ENCODE data around the gene MRPL27.

Gene MRPL27

DNA sequence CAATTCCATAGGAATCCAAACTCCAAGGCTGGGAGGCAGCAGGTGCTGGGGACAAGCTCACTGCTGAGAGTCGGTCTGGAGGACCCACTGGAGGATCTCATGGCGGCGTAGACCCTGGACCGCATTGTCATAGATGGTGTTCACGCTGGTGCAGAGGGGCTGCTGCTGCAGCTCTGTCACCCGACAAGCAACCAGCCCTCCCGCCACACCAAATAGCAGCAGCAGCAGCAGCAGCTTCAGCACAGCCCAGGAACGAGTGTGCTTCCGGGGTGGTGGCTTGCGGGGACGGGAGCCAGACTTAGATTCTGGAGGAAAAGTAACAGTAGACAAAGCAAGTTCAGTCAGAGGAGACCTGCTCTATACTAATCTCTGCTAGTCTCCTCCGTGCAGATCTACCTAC lies 9.9 kb upstream of the MRPL27 start:
- no peak for DNase-seq

DNA sequence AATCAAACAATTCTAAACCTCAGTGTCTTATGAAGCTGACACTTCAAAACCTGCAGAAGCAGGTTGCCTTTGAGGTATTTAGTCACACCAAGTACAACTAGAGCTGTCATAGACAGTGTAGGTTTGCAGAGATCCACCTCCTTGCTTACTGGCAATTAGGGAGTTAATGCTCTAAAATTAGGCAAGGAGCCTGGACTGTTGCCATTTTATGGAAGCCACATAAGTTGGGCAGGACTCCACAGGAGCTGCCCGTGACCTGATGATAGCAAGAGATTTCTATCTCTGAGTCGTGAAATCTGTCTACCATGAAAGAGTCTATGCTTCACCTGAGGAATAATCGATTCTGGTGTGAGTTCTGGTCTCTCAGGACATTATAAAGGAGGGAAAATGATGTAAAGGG lies 8.9 kb upstream of the MRPL27 start:
- no peak for DNase-seq

- no peak for DNase-seq
Measured at GRCh38 chr17:50381260-50381815, 8.4 kb upstream of the MRPL27 start.

DNA sequence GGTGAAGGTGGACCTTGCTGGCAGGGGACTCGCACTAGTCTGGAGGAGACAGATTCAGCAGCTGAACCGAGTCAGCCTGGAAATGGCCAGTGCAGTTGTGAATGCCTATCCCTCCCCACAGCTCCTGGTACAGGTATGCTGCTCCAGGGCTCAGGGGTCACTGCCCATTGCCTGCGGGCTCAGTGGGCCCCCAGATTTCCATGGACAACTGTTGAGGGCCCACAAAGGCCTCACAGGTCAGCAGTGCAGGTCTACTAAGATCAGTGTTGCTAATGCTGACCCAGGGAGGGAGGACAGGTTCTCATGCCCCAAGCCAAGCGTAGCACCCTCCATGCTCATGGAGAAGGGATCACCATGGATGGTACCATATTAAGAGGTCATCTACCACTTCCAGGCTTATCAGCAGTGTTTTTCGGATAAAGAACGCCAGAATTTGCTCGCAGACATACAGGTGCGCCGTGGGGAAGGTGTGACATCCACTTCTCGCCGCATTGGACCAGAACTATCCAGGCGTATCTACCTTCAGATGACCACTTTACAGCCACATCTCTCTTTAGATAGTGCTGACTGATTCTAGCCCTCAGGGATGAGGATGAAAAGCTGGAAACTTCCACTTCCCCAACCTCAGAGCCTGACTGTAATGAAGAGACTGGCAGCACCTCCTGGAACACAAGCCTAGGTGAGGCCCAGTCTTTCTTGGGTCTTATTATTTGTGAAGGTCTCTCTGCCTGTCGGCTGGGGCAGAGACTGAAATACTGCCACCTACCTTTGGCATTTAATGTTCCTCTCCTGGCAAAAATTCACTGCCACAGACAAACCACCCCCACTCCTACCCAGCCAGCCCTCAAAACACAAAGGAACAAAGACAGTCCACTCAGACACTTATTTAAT lies 7.6 kb upstream of the MRPL27 start:
- no peak for DNase-seq

DNA sequence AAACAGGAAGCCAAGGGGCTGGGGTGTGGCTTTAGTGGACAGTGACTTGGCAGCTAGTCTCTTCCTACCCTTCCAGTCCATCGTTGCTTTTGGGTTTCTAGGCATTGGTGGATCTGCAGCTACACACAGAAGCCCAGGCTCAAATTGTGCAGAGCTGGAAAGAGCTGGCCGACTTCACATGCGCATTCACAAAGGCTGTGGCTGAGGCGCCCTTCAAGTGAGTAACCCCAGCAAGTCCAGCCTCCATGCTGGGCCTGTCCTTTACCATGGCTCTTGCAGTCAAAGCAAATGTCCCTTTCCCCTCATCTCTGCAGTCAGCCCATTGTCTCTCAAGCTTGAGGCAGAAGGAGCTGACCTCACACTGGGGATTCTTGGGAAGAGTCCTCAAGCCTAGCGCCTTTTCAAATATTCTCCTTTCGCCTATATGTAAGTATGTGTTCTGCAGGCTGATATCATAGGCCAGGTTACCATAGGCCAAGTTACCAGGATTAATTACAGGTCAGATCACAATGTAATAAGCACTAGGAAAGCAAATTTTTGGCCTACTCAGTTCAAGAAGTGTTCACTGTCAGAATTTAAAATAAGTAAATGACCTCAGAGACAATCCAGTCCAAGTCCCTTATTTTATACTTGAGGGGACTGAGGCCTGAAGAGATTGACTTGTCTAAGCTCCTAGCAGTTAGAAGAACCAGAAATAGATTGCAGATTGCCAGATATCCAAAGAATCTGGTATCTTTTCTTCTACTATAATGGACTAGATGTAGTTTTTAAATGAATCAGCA lies 6.6 kb upstream of the MRPL27 start:
- DNase-seq, result no peak

DNA sequence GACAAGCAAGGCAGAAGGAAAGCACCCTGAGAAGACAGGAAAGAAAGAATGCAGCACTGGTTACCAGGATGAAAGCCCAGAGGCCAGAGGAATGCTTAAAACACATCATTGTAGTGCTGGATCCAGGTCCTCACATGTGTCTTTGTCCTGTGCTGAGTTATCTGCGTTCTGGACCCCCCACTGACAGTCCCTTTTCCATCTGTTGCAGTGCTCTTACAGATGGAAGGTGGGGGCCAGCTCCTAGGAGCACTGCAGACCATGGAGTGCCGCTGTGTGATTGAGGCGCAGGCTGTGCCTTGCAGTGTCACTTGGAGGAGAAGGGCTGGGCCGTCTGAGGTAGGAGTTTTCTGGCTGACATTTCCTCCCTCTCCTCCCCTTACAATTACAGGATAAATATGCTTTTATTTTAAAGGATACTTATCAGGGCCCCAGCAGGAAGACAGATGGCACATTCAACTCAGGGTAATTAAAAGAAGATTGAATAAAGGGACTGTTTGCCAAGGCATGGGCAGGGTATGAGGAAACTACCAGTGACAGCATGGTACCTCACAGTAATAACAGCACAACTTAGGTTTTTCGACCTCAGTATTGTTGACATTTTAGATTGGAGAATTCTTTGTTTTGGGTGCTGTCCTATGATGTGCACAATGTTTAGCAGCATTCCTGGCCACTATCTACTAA lies 3.0 kb upstream of the MRPL27 start:
- DNase-seq, result no peak

DNA sequence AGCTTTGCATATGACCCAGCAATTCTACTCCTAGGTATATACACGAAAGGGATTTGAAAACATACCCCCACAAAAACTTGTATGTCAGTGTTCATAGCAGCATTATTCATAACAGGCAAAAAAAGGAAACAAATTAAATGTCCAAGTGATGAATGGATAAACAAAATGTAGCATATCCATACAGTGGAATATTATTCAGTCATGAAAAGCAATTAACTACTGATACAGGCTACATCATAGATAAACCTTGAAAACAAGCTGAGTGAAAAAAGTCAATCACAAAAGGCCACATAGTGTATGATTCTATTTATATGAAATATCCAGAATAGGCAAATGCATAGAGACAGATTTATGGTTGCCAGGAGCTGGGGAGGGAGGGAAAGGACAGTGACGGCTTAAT lies 721 bp upstream of the MRPL27 start:
- no peak for DNase-seq

DNA sequence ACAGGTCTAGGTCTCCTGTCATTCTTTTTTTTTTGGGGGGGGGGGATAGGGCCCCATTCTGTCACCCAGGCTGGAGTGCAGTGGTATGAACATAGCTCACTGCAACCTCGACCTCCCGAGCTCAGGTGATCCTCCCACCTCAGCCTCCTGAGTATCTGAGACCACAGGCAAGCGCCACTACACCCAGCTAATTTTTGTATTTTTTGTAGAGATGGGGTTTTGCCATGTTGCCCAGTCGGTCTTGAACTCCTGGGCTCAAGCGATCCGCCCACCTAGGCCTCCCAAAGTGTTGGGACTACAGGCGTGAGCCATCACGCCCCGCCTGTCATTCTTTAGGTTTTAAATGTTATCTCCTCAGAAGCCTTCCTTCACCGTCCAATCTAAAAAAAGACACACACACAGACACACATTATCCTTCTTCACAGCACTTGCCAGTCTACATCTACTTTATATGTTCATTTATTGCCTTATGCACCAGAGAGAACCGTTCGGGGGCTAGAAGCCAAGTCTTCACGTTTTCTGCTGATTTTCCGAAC lies 694 bp downstream of the MRPL27 start:
- DNase-seq, result no peak

DNA sequence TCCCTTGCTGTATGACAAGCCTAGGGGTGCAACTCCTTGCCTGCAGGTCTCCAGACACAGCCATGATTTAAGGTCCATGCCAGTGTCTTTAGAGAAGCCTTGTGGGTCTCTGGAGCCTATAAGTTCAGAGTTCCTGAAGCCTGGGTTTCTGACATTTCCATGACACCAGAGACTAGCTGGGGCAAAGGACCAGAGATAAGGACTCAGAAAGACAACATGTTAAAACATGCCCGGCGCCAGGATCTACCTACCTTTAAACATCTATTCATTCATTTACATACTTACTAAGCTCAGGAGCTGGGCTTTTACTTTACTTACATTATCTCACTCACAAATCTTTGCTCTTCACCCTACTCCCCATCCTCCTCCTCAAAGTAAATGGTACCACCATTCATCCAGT lies 1.5 kb downstream of the MRPL27 start:
- DNase-seq, result no peak

DNA sequence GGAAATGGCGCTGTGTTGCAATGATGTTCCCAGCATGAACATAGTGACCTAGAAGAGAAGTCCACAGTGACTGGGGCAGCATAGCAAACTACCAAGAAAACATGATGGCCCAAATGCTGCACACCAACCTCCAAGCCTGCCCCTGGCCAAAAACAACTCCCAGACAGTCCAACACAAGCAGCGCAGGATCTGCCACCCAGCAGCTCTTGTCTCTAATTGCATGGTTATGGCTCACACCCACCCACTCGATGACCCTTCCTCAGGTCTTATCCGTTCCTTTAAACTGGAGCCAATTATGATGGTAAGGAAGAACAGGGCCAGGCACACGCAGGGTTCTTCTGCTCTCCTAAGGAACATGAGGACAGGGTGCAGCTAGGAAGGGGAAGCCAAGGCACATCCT lies 2.9 kb downstream of the MRPL27 start:
- DNase-seq, result no peak

GRCh38 chr17:50367401-50367800 lies 5.6 kb downstream of the MRPL27 start:
- no peak for DNase-seq

DNA sequence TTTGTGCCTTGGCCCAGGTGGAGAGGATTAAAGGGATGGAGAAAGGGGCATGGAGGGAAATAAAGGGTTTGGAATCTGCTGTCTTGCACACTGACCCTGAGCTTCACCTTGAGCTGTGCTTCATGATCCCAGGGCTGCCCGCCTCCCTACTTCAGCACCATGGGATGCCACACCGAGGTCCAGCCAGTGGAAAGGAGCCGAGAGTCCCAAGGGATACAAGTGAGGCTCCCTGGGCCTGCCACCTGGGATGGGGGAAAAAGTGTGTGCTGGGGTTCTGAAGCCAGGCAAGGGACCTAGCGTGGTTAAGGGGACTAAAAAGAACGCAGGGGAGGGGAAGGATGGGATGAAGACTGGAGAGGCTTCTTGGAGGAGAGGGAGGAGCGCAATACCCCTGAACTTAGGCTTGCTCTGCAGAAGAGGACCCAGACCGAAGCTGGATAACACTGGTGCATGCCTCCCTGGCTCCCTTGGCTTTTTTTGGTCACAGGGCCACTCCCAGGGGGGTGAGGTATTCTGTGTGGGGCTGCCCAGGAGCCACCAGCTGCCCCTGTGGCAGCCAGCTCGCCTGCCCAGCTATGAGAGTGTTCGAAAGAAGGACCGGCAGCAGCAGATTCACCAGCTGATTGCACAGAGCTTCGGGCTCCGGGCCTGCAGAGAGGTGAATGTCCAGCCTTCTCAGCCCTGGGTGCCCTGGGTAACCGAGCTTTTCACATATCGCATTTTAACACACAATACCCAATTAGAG lies 7.2 kb downstream of the MRPL27 start:
- no peak for DNase-seq

- DNase-seq, result no peak
Measured at GRCh38 chr17:50365165-50365564, 7.8 kb downstream of the MRPL27 start.

- no peak for DNase-seq
Measured at GRCh38 chr17:50364715-50365114, 8.3 kb downstream of the MRPL27 start.

DNA sequence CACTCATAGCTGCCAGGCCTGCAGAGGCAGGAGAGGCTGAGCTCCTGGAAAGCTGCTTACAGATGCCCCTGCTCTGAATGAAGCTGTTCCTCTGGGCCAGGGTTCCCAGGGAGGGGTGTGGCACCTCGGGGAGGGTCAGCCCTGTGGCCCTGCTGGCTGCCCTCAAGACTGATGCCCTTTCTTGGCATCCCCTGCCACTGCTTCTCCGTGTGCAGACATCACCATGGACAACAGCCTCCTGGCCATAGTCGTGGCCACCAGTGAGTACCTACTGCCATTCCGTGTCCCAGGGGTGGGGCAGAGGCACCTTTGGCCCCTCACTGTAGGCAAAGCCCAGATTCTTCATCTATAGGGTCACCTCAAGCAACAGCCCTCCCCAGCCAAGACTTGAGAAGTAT lies 8.9 kb downstream of the MRPL27 start:
- DNase-seq, result no peak

DNA sequence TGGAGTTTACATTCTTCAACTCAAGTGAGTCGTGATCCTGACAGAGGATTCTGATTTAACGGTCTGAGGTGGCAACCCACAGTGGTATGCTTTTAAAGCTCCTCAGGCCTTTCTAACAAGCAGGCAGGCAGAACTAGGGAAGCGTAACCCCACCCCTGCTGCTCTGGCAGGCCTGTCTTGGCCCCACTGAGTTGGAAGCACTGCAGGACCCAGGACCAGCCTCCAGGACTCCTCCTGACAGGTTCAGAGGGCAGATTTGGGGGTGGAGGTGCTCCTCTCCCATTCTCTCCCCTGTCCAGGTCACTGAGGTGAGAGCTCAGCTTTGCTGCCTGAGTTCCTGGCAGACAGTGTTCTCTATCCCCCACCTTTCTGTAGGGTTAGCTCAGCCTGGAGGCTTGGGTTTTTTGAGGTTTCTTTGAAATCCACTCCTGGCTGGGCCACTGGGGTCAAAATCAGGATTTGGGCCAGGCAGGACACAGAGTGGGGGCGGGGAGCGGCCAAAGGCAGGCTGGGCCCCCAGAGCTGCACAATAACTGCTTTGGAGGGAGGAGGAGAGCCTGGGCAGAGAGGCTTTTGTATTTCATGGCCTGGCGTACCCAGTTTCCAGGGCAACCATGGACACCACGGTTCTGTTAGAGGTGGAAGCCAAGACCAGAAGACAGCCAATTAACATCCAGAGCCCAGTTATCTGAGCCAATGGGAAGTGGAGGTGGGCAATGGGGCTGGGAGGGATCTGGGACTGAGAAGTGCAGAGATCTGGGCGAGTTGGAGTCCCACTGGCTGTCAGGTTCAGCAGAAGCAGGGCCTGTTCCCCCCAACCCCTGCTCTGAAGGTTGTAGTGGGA lies 9.5 kb downstream of the MRPL27 start:
- no peak for DNase-seq

DNA sequence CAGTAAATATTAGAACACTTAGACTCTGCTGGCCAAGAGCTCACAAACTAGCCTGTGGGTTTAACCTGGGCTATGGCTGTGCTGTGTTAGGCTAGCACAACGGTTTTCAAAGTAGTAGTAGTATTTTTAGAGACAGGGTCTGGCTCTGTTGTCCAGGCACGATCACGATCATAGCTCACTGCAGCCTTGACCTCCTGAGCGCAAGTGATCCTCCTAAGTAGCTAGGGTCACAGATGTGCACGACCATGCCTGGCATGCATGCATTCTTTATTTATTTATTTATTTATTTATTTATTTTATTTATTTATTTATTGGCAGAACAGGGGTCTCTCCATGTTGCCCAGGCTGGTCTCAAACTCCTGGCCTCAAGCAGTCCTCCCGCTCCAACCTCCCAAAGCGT lies 10.3 kb downstream of the MRPL27 start:
- no peak for DNase-seq

DNA sequence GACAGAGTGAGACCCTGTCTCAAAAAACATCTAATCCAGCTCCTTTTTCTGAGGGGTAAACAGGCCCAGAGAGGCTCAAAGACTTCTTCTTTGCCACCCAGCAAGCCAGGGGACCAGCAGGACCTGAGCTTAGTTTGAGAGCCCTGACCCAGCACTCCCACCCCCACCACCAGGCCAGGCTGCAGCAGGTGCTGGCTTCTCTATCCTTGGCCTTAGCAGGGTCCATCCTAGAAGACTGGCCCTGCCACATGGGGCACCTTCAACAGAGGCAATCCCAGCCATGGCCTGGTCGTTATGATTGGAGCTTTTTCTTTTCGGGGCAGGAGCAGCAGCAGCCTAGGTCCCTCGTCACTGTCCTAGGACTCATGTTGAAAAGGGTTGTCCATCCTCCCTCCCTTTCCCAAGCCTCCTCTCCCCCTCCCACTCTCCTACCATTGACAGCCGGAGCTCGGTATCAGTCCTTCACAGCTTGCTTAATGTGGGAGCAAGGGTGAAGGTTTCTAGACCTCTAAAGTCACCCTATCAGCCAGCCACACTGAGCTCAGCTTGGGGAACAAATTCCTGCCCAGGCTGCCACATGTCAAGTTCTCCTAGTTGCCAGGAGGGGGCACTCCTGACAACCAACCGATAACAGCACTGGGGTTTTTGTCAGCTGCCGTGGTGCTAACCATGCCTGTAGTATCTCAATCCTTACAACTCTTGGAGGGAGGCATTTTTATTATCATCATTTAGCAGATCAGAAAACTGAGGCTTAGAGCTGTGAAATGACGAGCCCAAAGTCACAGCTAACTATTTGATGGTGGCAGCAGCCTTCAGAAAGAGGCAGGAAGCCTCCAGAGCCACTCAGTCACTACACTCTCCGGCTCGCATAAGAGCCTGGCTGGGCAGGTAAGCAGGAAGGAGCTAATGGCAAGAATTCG lies 11.2 kb downstream of the MRPL27 start:
- no peak for DNase-seq

- no peak for DNase-seq
Measured at GRCh38 chr17:50360486-50361115, 12.4 kb downstream of the MRPL27 start.

DNA sequence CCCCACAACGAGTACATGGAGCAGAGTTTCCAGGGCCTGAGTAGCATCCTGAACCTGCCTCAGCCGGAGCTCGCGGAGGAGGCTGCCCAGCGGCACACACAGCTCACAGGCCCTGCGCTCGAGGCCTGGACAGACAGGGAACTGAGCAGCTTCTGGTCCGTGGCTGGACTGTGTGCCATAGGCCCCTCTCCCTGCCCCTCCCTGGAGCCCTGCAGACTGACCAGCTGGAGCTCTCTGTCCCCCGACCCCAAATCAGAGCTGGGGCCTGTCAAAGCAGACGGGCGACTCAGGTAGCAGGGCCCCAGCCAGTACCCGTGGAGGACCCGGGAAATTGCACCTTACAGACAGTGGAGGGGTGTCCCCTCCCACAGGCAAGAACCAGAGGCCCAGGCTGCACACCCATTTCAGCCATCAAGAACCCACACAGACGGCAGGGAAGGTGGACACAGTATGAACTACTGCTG lies 13.0 kb downstream of the MRPL27 start:
- DNase-seq, result no peak

Data from NCI-H2029 treated with DMSO at 0.1 percent for 48 hours (cell line).